Peyer's patch (tissue), 4 donors: ENCODE measurements around the gene BLNK. TPM values are rescaled to one million over a fixed set of nuclear protein-coding genes. Genes with fewer than 3 reads are reported as not detected.

Experiments used
- DNase-seq, 3 donors: peaks; one replicate each; pipeline ENCODE4 v3.0.0-alpha.2; 2017 to 2019
- H3K27ac ChIP-seq, 4 donors: fragments of 200-600 bp; sonication (generic); one replicate each; pipeline ENCODE4 v1.5.1; 2016 to 2019
- H3K27me3 ChIP-seq, 2 donors: fragments of 200-600 bp; sonication (generic); one replicate each; pipeline ENCODE4 v1.5.1; 2019
- H3K36me3 ChIP-seq, 3 donors: fragments of 200-600 bp; sonication (generic); one replicate each; pipeline ENCODE4 v1.5.1; 2016 to 2019
- H3K4me1 ChIP-seq, 4 donors: fragments of 200-600 bp; sonication (generic); one replicate each; pipeline ENCODE4 v1.5.1; 2016 to 2019
- H3K4me3 ChIP-seq, 4 donors: fragments of 200-600 bp; sonication (generic); 1 replicate in 3 of 4; 2 replicates in 1 of 4; pipeline ENCODE4 v1.5.1; 2016 to 2019; ENCODE audit warnings: mild to moderate bottlenecking in 1 of 4
- H3K9me3 ChIP-seq, 4 donors: fragments of 200-600 bp; sonication (generic); one replicate each; pipeline ENCODE4 v1.5.1; 2016 to 2019; ENCODE audit warnings: mild to moderate bottlenecking in 1 of 4
- CTCF ChIP-seq, 6 experiments: fragments of 450-650 bp in 4 of 6; fragments of 200-600 bp in 2 of 6; sonication (generic) in 1 of 6; IDR thresholded peaks; one replicate each; pipeline ENCODE4 v1.5.1; 2017 to 2019; ENCODE audit warnings: antibody characterized with exemption in 6 of 6, mild to moderate bottlenecking in 3 of 6, moderate library complexity in 1 of 6
- POLR2A ChIP-seq, 2 donors: fragments of 450-650 bp; IDR thresholded peaks; one replicate each; pipeline ENCODE4 v1.5.1; 2017; ENCODE audit warnings: antibody characterized with exemption in 2 of 2, mild to moderate bottlenecking in 2 of 2, moderate library complexity in 2 of 2
- total RNA-seq, 4 donors: library from RNA; depleted of rRNA; stranded (reverse); fragments of >200 nt; gene quantifications; one replicate each; pipeline ENCODE4 v1.1.0, GENCODE V29; 2016

BLNK gene
- total RNA-seq, 4 donors from 2014 or later = 49.3 to 79.5 (median 50.1) TPM

- peak overlapping the region; percentile 56 to 82 (median 70) for H3K27ac ChIP-seq
- H3K4me3 ChIP-seq = peak overlapping the region in 3 of 4 donors; percentile 13 to 31 (median 15)
- DNase-seq = peak in 2 of 3 donors; percentile 48 to 64
- no peaks in the 10 kb centered on the region for H3K27me3 ChIP-seq
- H3K4me1 ChIP-seq = peaks cover 0 to 26% (median 2%) of the 10 kb centered on the region in 4 donors
- no peaks in the 10 kb centered on the region for H3K9me3 ChIP-seq
- H3K36me3 ChIP-seq = no peaks in the 10 kb centered on the region
- TF ChIP-seq CTCF (IDR thresholded peaks at IDR 0.05) = peak in 3 of 6 experiments; percentile 27 to 30 (median 29)
- no peak for TF ChIP-seq POLR2A (IDR thresholded peaks at IDR 0.05)
Observed at GRCh38 chr10:96287392-96288105, 16.2 kb upstream of the BLNK start.

- TF ChIP-seq POLR2A (IDR thresholded peaks at IDR 0.05) (no peak), CTCF (IDR thresholded peaks at IDR 0.05) (no peak)
- Histone ChIP-seq H3K9me3 (no peaks in the 10 kb centered on the region), H3K36me3 (no peaks in the 10 kb centered on the region), H3K4me1 (peaks cover 0 to 26% (median 2%) of the 10 kb centered on the region in 4 donors), H3K27ac (no peak overlapping the region), H3K4me3 (no peak overlapping the region), H3K27me3 (no peaks in the 10 kb centered on the region)
- no peak for DNase-seq
Observed at GRCh38 chr10:96285331-96285752, 14.0 kb upstream of the BLNK start.

GRCh38 chr10:96283756-96284155 lies 12.4 kb upstream of the BLNK start:
- TF ChIP-seq POLR2A (IDR thresholded peaks at IDR 0.05) (no peak), CTCF (IDR thresholded peaks at IDR 0.05) (no peak)

GRCh38 chr10:96283351-96283750 lies 12.0 kb upstream of the BLNK start:
- H3K4me1 ChIP-seq = peaks cover 0 to 26% (median 2%) of the 10 kb centered on the region in 4 donors
- no peaks in the 10 kb centered on the region for H3K36me3 ChIP-seq
- no peak overlapping the region for H3K4me3 ChIP-seq
- no peaks in the 10 kb centered on the region for H3K27me3 ChIP-seq
- no peak for DNase-seq
- no peaks in the 10 kb centered on the region for H3K9me3 ChIP-seq
- TF ChIP-seq POLR2A (IDR thresholded peaks at IDR 0.05) (no peak), CTCF (IDR thresholded peaks at IDR 0.05) (no peak)
- no peak overlapping the region for H3K27ac ChIP-seq

More at GRCh38 chr10:96283756-96284155, 12.4 kb upstream of the BLNK start:
- H3K4me1 ChIP-seq = peaks cover 0 to 26% (median 2%) of the 10 kb centered on the region in 4 donors
- no peaks in the 10 kb centered on the region for H3K36me3 ChIP-seq
- no peak overlapping the region for H3K4me3 ChIP-seq
- H3K27me3 ChIP-seq = no peaks in the 10 kb centered on the region
- no peak overlapping the region for H3K27ac ChIP-seq
- DNase-seq = no peak
- H3K9me3 ChIP-seq = no peaks in the 10 kb centered on the region

- H3K4me3 ChIP-seq = no peak overlapping the region
- no peaks in the 10 kb centered on the region for H3K27me3 ChIP-seq
- DNase-seq = no peak
- H3K9me3 ChIP-seq = no peaks in the 10 kb centered on the region
- H3K27ac ChIP-seq = no peak overlapping the region
- peaks cover 0 to 15% (median under 1%) of the 10 kb centered on the region in 4 donors for H3K4me1 ChIP-seq
- H3K36me3 ChIP-seq = no peaks in the 10 kb centered on the region
- TF ChIP-seq POLR2A (IDR thresholded peaks at IDR 0.05) (no peak), CTCF (IDR thresholded peaks at IDR 0.05) (no peak)
Observed at GRCh38 chr10:96281444-96282029, 10.2 kb upstream of the BLNK start.
